DMS114 treated with DMSO at 0.1 percent for 48 hours (cell line): ENCODE data around the gene FGF4.
"Not testable (repeated sequence)": the region's sequence is repeated elsewhere in the genome, so short reads cannot be mapped to it uniquely, and the experiment has no call there.

Experiments used
- DNase-seq: peaks from one replicate; lab custom pipeline; 2025; ENCODE audit not compliant: unreplicated experiment; lab: John Stamatoyannopoulos, UW

Gene FGF4

GRCh38 chr11:69773626-69774353 lies 1.4 kb downstream of the FGF4 start:
- DNase-seq = no peak

- DNase-seq = no peak
Observed at GRCh38 chr11:69771466-69771865, 3.7 kb downstream of the FGF4 start.

GRCh38 chr11:69770540-69770939 lies 4.6 kb downstream of the FGF4 start:
- DNase-seq = no peak

GRCh38 chr11:69765498-69765995 lies 9.6 kb downstream of the FGF4 start:
- no peak for DNase-seq

- DNase-seq = not testable (repeated sequence)
Observed at GRCh38 chr11:69764918-69765317, 10.2 kb downstream of the FGF4 start.

- no peak for DNase-seq
Observed at GRCh38 chr11:69760319-69760718, 14.8 kb downstream of the FGF4 start.

- DNase-seq = no peak
Observed at GRCh38 chr11:69752890-69753289, 22.3 kb downstream of the FGF4 start.

GRCh38 chr11:69750875-69751597 lies 24.1 kb downstream of the FGF4 start:
- DNase-seq = no peak

GRCh38 chr11:69750108-69750850 lies 24.9 kb downstream of the FGF4 start:
- DNase-seq = no peak

GRCh38 chr11:69748637-69749036 lies 26.5 kb downstream of the FGF4 start:
- no peak for DNase-seq

- no peak for DNase-seq
Observed at GRCh38 chr11:69746752-69747742, 28.1 kb downstream of the FGF4 start.

- DNase-seq = no peak
Observed at GRCh38 chr11:69746140-69746539, 29.0 kb downstream of the FGF4 start.

GRCh38 chr11:69745201-69745600 lies 29.9 kb downstream of the FGF4 start:
- DNase-seq = no peak

- no peak for DNase-seq
Observed at GRCh38 chr11:69744435-69744834, 30.7 kb downstream of the FGF4 start.

- DNase-seq = no peak
Observed at GRCh38 chr11:69734841-69735240, 40.3 kb downstream of the FGF4 start.

GRCh38 chr11:69734367-69734766 lies 40.8 kb downstream of the FGF4 start:
- no peak for DNase-seq

- DNase-seq = no peak
Observed at GRCh38 chr11:69732910-69733309, 42.2 kb downstream of the FGF4 start.

GRCh38 chr11:69731110-69731509 lies 44.0 kb downstream of the FGF4 start:
- DNase-seq = no peak

- DNase-seq = no peak
Observed at GRCh38 chr11:69730500-69730899, 44.6 kb downstream of the FGF4 start.

GRCh38 chr11:69729252-69729651 lies 45.9 kb downstream of the FGF4 start:
- no peak for DNase-seq
